Stomach (tissue), 4 donors: ENCODE measurements around the gene SYF2.
"Not testable (repeated sequence)": the region's sequence is repeated elsewhere in the genome, so short reads cannot be mapped to it uniquely, and the experiment has no call there.

Experiments
- POLR2A ChIP-seq, 4 donors: fragments of 450-650 bp; IDR thresholded peaks; one replicate each; pipeline ENCODE4 v1.6.1; 2016; ENCODE audit warnings: antibody characterized with exemption in 4 of 4, control low read depth in 2 of 4, mild to moderate bottlenecking in 1 of 4, moderate library complexity in 1 of 4
- TF ChIP-seq, protein P1 (sequence below), 7 experiments: fragments of 450-650 bp in 4 of 7; fragments of 200-600 bp in 3 of 7; sonication (generic) in 3 of 7; IDR thresholded peaks; one replicate each; pipeline ENCODE4 v1.5.1; 2016 to 2019; ENCODE audit warnings: antibody characterized with exemption in 7 of 7, control low read depth in 2 of 7, mild to moderate bottlenecking in 1 of 7

DNA sequence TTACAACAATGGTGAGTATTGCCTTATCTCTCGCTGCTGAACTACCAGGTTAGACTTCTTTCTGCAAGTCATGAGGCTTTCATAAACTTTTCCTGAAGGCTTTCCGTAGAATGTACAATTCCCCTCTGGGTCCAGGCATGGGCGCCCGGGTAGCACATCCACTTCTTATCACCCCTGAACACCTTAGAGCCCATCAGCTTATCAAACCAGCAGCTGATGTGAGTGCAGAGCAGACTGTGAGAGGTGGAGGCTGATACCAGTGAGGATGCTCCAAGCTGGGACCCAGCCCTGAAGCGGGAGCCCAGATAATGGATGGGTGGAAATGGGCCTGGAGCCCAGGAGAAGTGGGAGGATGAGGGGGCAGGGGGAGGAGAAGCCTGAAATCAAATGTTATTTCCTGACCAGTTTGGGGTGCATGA is 47.4 kb upstream of the SYF2 start:
- TF ChIP-seq, protein P1, sequence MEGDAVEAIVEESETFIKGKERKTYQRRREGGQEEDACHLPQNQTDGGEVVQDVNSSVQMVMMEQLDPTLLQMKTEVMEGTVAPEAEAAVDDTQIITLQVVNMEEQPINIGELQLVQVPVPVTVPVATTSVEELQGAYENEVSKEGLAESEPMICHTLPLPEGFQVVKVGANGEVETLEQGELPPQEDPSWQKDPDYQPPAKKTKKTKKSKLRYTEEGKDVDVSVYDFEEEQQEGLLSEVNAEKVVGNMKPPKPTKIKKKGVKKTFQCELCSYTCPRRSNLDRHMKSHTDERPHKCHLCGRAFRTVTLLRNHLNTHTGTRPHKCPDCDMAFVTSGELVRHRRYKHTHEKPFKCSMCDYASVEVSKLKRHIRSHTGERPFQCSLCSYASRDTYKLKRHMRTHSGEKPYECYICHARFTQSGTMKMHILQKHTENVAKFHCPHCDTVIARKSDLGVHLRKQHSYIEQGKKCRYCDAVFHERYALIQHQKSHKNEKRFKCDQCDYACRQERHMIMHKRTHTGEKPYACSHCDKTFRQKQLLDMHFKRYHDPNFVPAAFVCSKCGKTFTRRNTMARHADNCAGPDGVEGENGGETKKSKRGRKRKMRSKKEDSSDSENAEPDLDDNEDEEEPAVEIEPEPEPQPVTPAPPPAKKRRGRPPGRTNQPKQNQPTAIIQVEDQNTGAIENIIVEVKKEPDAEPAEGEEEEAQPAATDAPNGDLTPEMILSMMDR (IDR thresholded peaks at IDR 0.05): not testable (repeated sequence)
- TF ChIP-seq POLR2A (IDR thresholded peaks at IDR 0.05): not testable (repeated sequence)
